CD14-positive monocyte (primary cell): ENCODE data around the gene TPRN. TPM values are rescaled to one million over a fixed set of nuclear protein-coding genes. Genes with fewer than 3 reads are reported as not detected.

Experiments used
- DNase-seq, 3 donors: peaks; one replicate each; pipeline ENCODE4 v3.0.0-alpha.2; 2011 to 2022
- H2AFZ ChIP-seq: 2 replicates; pipeline ENCODE4 v1.6.0; 2012; ENCODE audit warnings: mild to moderate bottlenecking, low read depth, low read length, inconsistent platforms; ENCODE audit not compliant: insufficient read depth, poor library complexity, severe bottlenecking
- H3K27ac ChIP-seq, 2 donors: 1 replicate in 1 of 2; 2 replicates in 1 of 2; pipeline ENCODE4 v1.5.1; 2012 to 2013; ENCODE audit warnings: low read length in 2 of 2, control low read depth in 1 of 2, inconsistent platforms in 1 of 2, low read depth in 1 of 2, mild to moderate bottlenecking in 1 of 2
- H3K27me3 ChIP-seq, 2 donors: one replicate each; pipeline versions ENCODE4 v1.6.0 to v1.6.1; 2011 to 2013; ENCODE audit warnings: low read length in 2 of 2; ENCODE audit not compliant: control insufficient read depth in 2 of 2, insufficient read depth in 2 of 2
- H3K36me3 ChIP-seq, 2 donors: replicated peaks in 1 of 2; 1 replicate in 1 of 2; 2 replicates in 1 of 2; pipeline versions ENCODE4 v1.5.1 to v1.6.1; 2012 to 2013; ENCODE audit warnings: low read length in 2 of 2, control low read depth in 1 of 2, inconsistent platforms in 1 of 2, mild to moderate bottlenecking in 1 of 2; ENCODE audit not compliant: insufficient read depth in 2 of 2, control insufficient read depth in 1 of 2
- H3K4me1 ChIP-seq, 2 donors: 1 replicate in 1 of 2; 2 replicates in 1 of 2; pipeline versions ENCODE4 v1.5.1 to v1.6.1; 2012 to 2013; ENCODE audit warnings: low read length in 2 of 2, control low read depth in 1 of 2, inconsistent platforms in 1 of 2, mild to moderate bottlenecking in 1 of 2, moderate library complexity in 1 of 2; ENCODE audit not compliant: insufficient read depth in 2 of 2, control insufficient read depth in 1 of 2
- H3K4me2 ChIP-seq: replicated peaks from 2 replicates; pipeline ENCODE3; 2012; ENCODE audit warnings: low read length, moderate library complexity, mild to moderate bottlenecking; ENCODE audit not compliant: poor library complexity, severe bottlenecking; ENCODE audit errors: extremely low read depth
- H3K4me3 ChIP-seq, 3 experiments: fragments of 200-600 bp in 1 of 3; sonication (generic) in 1 of 3; replicated peaks in 1 of 3; 1 replicate in 2 of 3; 2 replicates in 1 of 3; pipeline ENCODE4 v1.5.1; 2011 to 2013; ENCODE audit warnings: low read length in 3 of 3, mild to moderate bottlenecking in 3 of 3, control low read depth in 2 of 3, low read depth in 2 of 3, inconsistent platforms in 1 of 3, moderate library complexity in 1 of 3
- H3K79me2 ChIP-seq: 2 replicates; pipeline ENCODE4 v1.6.0; 2012; ENCODE audit warnings: mild to moderate bottlenecking, control low read depth, inconsistent platforms, low read length, moderate library complexity; ENCODE audit not compliant: insufficient read depth
- H3K9ac ChIP-seq: 2 replicates; pipeline ENCODE4 v1.6.0; 2017; ENCODE audit warnings: low read length, mild to moderate bottlenecking; ENCODE audit not compliant: insufficient read depth, poor library complexity, severe bottlenecking
- H3K9me3 ChIP-seq, 2 donors: replicated peaks in 1 of 2; 1 replicate in 1 of 2; 2 replicates in 1 of 2; pipeline versions ENCODE4 v1.5.1 to v1.6.1; 2012 to 2013; ENCODE audit warnings: low read length in 2 of 2, control low read depth in 1 of 2; ENCODE audit not compliant: control insufficient read depth in 1 of 2, insufficient read depth in 1 of 2
- H4K20me1 ChIP-seq: 2 replicates; pipeline ENCODE4 v1.6.0; 2012; ENCODE audit warnings: mild to moderate bottlenecking, low read length, control low read depth, moderate library complexity; ENCODE audit not compliant: insufficient read depth
- H3K27ac Mint-ChIP-seq, 7 donors: one replicate each; pipeline ENCODE4 v1.8.0; 2020; ENCODE audit warnings: mild to moderate bottlenecking in 7 of 7, mixed read lengths in 7 of 7, moderate library complexity in 6 of 7, inconsistent platforms in 2 of 7
- H3K27me3 Mint-ChIP-seq, 3 donors: one replicate each; pipeline ENCODE4 v1.8.0; 2021 to 2022; ENCODE audit warnings: low read depth in 3 of 3, mild to moderate bottlenecking in 3 of 3, mixed read lengths in 3 of 3, moderate library complexity in 3 of 3, inconsistent platforms in 1 of 3
- H3K36me3 Mint-ChIP-seq, 2 donors: one replicate each; pipeline ENCODE4 v1.8.0; 2020; ENCODE audit warnings: mixed read lengths in 2 of 2, inconsistent platforms in 1 of 2, mild to moderate bottlenecking in 1 of 2
- H3K4me1 Mint-ChIP-seq: one replicate; pipeline ENCODE4 v1.8.0; 2020; ENCODE audit warnings: mild to moderate bottlenecking, mixed read lengths
- H3K4me3 Mint-ChIP-seq, 2 donors: one replicate each; pipeline ENCODE4 v1.8.0; 2020; ENCODE audit warnings: mild to moderate bottlenecking in 2 of 2, mixed read lengths in 2 of 2, moderate library complexity in 1 of 2
- H3K9me3 Mint-ChIP-seq, 7 donors: one replicate each; pipeline ENCODE4 v1.8.0; 2020 to 2022; ENCODE audit warnings: mixed read lengths in 7 of 7, mild to moderate bottlenecking in 6 of 7, moderate library complexity in 6 of 7, inconsistent platforms in 2 of 7
- WGBS: methylation state at CpG from one replicate; pipeline ENCODE4 v1.1.5; 2013; ENCODE audit warnings: missing lambda C conversion rate; ENCODE audit not compliant: insufficient coverage; 5-methylcytosine and 5-hydroxymethylcytosine counted together
- intact Hi-C, 2 donors: fragments of 100-400 bp; cut with micrococcal nuclease; formaldehyde crosslinking; loops; one replicate each; pipeline versions ENCODE4 v1.15.0 to v1.15.1; 2023
- polyA plus RNA-seq, 3 donors: library from polyadenylated mRNA; depleted of rRNA in 1 of 3; unstranded in 2 of 3; stranded (reverse) in 1 of 3; fragments of 300-500 nt in 2 of 3; fragments of >200 nt in 1 of 3; fragmentation: Illumina TruSeq in 2 of 3; gene quantifications; 1 replicate in 2 of 3; 2 replicates in 1 of 3; pipeline ENCODE4 v1.2.3, GENCODE V29; 2012 to 2021
- TF ChIP-seq, protein P1 (sequence below): fragments of 200-600 bp; IDR thresholded peaks from one replicate; pipeline ENCODE4 v1.8.0; 2022; ENCODE audit warnings: antibody characterized with exemption, mild to moderate bottlenecking

The TPRN gene
- polyA plus RNA-seq, 3 donors, result 0.30 to 4.6 (median 0.46) TPM

DNA sequence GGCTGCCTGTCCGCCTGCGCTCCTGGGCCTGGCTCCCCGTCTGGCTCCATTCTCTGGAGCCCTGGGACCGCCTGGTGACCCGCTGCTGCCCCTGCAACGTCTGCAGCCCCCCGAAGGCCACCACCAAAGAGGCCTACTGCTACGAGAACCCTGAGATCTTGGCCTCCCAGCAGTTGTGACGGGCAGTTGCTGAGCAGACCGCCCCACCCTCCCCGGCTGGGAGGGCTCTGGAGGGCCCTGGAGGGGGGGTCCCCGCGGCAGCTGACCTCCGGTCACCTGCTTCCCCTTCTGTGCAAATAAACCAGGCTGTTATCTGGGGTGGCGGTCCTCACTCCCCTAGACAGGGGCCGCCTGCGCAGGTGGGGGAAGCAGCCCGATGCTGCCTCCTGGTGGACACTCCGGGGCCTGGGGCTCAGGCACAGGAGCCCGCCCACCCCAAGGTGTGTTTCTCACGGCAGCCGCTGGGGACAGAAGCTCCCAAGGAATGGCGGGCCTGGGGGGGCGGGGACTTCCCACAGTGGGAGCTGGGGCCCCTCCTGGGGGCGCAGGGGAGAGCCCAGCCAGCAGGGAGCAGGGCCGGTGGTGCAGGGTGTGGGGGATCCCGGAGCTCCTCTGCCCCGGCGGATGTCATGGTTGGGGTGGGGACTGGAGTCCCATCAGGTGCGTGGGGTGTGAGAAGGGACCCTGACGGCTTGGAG lies 35.8 kb upstream of the TPRN start:
- Histone ChIP-seq H3K4me3 (no peak overlapping the region), H3K9ac (no peak overlapping the region)

DNA sequence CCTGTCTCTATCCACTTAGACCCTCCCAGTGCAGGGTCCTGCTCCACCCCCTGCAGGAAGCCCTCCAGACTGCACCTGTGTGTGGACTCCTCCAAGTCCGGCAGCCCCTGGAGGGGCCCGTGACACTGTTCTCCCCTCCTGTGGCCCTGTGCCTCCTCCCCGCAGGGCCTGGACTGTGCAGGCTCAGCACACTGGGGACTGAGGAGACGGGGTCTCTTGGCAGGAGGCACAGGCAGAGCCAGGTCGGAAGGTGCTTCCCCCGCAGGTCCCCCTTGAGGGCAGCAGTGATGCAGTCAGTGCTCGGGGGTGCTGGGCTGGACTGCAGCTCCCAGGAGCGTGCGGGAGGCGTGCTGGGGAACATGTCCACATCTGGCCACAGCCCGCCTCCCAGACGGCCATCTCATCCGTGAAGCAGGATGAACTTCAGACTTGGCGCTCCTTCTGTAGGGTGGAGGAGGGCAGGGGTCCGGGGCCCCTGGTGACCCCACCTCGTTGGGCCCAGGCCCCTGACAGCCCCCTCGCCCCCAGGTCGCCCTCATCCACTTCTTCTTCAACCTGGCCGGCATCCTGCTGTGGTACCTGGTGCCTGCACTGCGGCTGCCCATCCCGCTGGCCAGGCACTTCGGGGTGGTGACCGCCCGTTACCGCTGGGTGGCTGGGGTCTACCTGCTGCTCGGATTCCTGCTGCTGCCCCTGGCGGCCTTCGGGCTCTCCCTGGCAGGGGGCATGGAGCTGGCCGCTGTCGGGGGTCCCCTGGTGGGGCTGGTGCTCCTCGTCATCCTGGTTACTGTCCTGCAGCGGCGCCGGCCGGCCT lies 35.1 kb upstream of the TPRN start:
- H3K27ac ChIP-seq, result no peak overlapping the region
- intact Hi-C loops, result loop anchor here in 1 of 2 donors (5.0 kb wide), 2 partner anchors 48 to 113 kb away; partner anchors contain the start of genes ANAPC2 and SSNA1
- peaks cover 31 to 37% of the 10 kb centered on the region in 2 donors for H3K4me1 ChIP-seq
- TF ChIP-seq, protein P1, sequence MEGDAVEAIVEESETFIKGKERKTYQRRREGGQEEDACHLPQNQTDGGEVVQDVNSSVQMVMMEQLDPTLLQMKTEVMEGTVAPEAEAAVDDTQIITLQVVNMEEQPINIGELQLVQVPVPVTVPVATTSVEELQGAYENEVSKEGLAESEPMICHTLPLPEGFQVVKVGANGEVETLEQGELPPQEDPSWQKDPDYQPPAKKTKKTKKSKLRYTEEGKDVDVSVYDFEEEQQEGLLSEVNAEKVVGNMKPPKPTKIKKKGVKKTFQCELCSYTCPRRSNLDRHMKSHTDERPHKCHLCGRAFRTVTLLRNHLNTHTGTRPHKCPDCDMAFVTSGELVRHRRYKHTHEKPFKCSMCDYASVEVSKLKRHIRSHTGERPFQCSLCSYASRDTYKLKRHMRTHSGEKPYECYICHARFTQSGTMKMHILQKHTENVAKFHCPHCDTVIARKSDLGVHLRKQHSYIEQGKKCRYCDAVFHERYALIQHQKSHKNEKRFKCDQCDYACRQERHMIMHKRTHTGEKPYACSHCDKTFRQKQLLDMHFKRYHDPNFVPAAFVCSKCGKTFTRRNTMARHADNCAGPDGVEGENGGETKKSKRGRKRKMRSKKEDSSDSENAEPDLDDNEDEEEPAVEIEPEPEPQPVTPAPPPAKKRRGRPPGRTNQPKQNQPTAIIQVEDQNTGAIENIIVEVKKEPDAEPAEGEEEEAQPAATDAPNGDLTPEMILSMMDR, result no peak
- H3K4me1 Mint-ChIP-seq, result peaks cover 23% of the 10 kb centered on the region
- H3K4me3 ChIP-seq, result no peak overlapping the region
- no peaks in the 10 kb centered on the region for H3K9me3 ChIP-seq
- no peaks in the 10 kb centered on the region for H4K20me1 ChIP-seq
- H3K9me3 Mint-ChIP-seq, result peaks cover 0 to 2% (median 0%) of the 10 kb centered on the region in 7 donors
- H3K36me3 Mint-ChIP-seq, result no peaks in the 10 kb centered on the region
- H3K27ac Mint-ChIP-seq, result peak overlapping the region in 1 of 7 donors; percentile 70
- no peak overlapping the region for H3K9ac ChIP-seq
- H2AFZ ChIP-seq, result no peak overlapping the region
- peaks cover 2 to 23% (median 8%) of the 10 kb centered on the region in 3 donors for H3K27me3 Mint-ChIP-seq
- peak overlapping the region; percentile 51 for H3K4me2 ChIP-seq
- no peak overlapping the region for H3K4me3 Mint-ChIP-seq
- WGBS, result 74% methylated on average over 31 of the region's 35 CpGs
- no peak for DNase-seq
- H3K36me3 ChIP-seq, result no peaks in the 10 kb centered on the region
- peaks cover 17% of the 10 kb centered on the region for H3K79me2 ChIP-seq
- H3K27me3 ChIP-seq, result no peaks in the 10 kb centered on the region

More for the DNA sequence above, 35.8 kb upstream of the TPRN start:
- TF ChIP-seq, protein P1, result peak; percentile 99
- Histone ChIP-seq H3K79me2 (peaks cover 17% of the 10 kb centered on the region), H3K4me1 (peaks cover 31 to 37% of the 10 kb centered on the region in 2 donors), H2AFZ (peak overlapping the region; percentile 50), H3K9me3 (no peaks in the 10 kb centered on the region), H3K27ac (no peak overlapping the region), H4K20me1 (no peaks in the 10 kb centered on the region), H3K4me2 (peak overlapping the region; percentile 51), H3K27me3 (no peaks in the 10 kb centered on the region), H3K36me3 (no peaks in the 10 kb centered on the region)
- DNase-seq, result peak; percentile 79 to 87 (median 85)
- Mint-ChIP-seq H3K36me3 (no peaks in the 10 kb centered on the region), H3K9me3 (peaks cover 0 to 5% (median 0%) of the 10 kb centered on the region in 7 donors), H3K4me1 (peaks cover 23% of the 10 kb centered on the region), H3K4me3 (no peak overlapping the region), H3K27ac (peak overlapping the region in 1 of 7 donors; percentile 50), H3K27me3 (peaks cover 2 to 22% (median 8%) of the 10 kb centered on the region in 3 donors)
- 7% methylated on average over 25 of the region's 31 CpGs for WGBS
- intact Hi-C loops, result loop anchor here in 1 of 2 donors (5.0 kb wide), 2 partner anchors 49 to 114 kb away; partner anchors contain the start of genes ANAPC2 and SSNA1
